ENCODE results near the gene DDI2.
A peak's percentile ranks its signal among the peaks of the same experiment; 100 is the strongest.

DDI2 gene

GRCh38 chr1:15705184-15705566 lies 87.9 kb downstream of the DDI2 start:
- DNase-seq = no peak

GRCh38 chr1:15706751-15707150 lies 89.5 kb downstream of the DDI2 start:
- no peak for DNase-seq

- no peak for DNase-seq
Observed at GRCh38 chr1:15707239-15707925, 90.1 kb downstream of the DDI2 start.

GRCh38 chr1:15708486-15709137 lies 91.4 kb downstream of the DDI2 start:
- no peak for DNase-seq

- DNase-seq = peak; percentile 59
Observed at GRCh38 chr1:15709226-15709625, 92.0 kb downstream of the DDI2 start.

DNA sequence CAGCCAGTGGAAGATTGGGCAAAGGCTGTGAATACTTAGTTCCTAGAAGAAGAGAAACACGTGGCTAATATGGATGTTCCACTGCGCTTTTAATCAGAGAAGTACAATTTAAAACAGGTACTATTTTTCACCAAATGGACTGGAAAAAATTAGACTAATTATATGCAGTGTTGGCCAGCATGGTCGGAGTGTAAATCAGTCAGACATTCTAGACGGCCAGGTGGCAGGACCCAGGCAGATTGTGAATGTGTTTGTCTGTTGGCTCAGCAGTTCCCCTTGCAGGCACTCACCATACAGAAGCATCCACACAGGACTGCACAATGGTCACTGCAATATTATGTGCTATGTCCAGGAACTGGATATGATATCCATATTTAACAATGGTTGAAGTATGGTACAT lies 94.9 kb downstream of the DDI2 start:
- peak; percentile 53 for DNase-seq

DNA sequence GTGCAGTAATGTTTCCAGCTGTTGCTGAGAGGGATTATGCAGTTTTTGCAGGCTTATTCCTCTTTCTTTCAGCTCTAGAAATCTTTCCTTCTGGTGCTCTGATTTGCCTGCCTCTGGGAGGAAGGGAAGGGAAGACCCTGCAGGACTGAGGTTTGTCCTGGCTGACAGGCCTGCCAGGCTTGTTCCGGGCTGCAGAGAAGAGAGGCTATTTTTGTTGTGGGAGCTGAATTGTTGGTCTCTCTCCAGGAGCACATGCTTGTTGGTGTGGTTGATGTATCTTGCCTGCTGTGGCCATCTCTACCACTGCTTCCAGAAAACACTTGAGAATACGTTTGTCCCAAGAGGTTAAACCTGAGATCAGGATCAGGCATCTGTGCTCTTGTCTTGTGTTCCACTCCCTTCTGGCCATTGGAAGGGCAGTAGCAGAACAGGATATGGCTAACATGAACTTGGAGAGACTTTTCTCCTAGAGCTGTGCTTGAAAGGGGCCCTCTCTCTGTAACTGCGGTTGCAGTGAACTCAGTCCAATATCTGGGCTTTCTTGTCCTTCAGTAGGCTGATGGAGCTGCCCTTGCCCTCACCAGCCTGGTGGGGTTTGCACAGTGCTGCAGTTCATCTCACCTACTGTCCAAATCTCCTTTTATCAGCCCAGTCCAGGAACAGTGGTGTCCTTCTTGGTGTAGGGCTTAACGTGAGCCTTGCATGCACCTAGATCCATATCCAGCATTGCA lies 97.3 kb downstream of the DDI2 start:
- no peak for DNase-seq

DNA sequence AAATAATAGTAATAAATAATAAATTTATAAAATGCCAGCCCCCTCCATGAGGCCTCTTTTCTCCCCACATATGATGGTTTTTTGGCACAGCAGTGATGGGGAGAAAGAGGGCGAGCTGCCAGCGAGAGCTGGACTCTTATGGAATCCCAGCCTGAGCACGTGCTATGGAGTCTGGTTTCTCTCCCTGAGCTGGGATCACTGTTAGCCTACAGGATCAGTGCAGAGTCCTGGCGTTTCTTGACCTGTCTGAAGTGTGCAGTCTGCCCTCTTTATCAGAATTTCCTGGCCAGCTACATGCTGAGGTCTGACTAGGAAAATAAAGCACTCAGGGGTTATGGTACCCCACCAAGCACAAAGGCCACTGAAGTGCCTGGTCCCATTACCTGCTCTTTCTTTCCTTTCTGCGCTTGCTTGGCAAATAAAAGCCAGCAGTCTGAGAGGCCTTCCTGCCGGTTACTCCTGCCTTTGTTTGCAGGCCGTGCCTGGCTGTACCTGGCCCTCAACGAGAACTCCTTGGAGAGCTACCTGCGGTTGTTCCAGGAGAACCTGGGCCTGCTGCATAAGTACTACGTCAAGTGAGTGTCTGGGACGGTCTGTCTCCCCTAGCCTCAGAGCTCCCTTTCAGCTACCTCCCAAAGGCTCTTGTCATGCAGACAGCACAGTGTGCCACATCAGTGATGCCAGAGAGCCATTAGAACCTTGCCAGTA lies 100.3 kb downstream of the DDI2 start:
- no peak for DNase-seq

GRCh38 chr1:15718199-15718601 lies 100.9 kb downstream of the DDI2 start:
- DNase-seq = no peak
